GM21529 (cell line): ENCODE measurements around the gene GOLGA8J.
"Not testable (repeated sequence)": the region's sequence is repeated elsewhere in the genome, so short reads cannot be mapped to it uniquely, and the experiment has no call there.

ENCODE experiments used
- ATAC-seq: cut with Tn5 transposase; IDR thresholded peaks from one replicate; pipeline ENCODE4 v1.9.1; 2021; ENCODE audit not compliant: unreplicated experiment

The GOLGA8J gene

GRCh38 chr15:30072630-30073029 is 10.1 kb upstream of the GOLGA8J start:
- ATAC-seq, result no peak

DNA sequence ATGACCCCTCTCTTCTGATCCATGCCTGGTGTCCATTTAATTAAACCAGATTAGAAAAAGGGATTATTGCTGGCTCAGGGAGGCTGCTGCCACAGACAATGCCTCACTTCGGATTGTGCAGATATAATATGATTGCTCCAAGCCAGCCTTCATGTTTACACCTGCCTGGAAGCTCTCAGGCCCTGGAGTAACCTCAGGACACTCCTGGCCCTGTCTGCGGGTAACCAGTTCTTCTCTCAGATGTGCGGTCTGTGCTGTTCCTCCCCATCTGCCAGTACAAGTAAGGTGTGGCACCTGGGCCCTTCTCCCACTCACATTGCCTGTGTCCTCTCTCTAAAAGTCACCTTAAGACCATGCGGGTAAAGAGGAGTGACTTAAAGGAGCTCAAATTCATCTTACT is 8.8 kb upstream of the GOLGA8J start:
- ATAC-seq, result no peak

DNA sequence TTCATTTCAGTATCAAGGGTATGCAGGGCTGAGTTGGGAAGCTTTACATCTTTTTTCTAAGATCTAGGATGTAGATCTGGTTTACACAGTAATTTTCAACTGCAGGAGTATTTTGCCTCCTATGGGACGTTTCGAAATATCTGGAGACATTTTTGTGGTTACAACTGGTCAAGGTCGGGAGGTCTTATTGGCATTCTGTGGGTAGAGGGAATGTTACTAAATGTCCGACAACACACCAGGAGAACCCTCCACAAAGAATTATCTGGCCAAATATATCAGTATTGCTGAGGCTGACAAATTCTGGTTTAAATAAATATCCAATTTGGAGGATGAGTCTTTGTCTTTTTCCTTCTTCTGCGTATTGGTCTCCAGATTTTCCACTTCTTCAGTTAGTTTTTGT is 1.9 kb upstream of the GOLGA8J start:
- ATAC-seq, result not testable (repeated sequence)

GRCh38 chr15:30097827-30098226 is 15.1 kb downstream of the GOLGA8J start:
- not testable (repeated sequence) for ATAC-seq

DNA sequence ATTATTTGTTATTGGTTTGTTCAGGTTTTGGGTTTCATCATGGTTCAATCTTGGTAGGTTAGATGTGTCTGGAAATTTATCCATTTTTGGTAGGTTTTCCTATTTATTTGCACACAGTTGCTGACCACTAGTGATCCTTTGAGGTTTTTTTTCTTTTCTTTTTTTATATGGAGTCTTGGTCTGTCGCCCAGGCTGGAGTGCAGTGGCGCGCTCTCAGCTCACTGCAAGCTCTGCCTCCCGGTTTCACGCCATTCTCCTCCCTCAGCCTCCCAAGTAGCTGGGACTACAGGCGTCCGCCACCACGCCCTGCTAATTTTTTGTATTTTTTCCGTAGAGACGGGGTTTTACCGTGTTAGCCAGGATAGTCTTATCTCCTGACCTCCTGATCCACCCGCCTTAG is 20.1 kb downstream of the GOLGA8J start:
- ATAC-seq, result not testable (repeated sequence)

DNA sequence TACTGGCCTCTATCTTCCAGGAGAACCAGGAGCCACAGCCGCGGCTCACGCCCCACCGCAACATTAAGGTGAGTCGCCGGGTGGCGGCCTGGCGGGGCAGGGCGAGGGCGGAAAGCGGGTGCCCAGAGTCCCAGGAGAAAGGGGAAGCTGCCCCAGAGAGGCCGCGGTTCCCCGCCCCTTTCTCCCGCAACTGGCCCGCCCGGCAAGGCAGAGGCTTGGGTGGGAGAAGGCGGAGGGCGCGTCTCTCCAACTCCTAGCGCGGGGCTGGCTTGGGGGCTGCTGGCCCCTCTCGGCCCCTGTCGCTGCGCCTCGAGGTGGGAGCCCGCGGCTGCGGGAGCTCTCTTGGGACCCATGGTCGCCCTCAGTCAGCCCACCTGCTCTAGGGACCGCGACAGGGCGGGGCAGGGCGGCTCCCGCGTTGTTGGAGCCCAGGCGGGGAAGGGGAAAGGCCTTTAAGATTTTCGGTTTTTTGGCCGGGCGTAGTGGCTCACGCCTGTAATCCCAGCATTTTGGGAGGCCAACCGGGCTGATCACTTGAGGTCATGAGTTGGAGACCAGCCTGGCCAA is 21.3 kb downstream of the GOLGA8J start:
- not testable (repeated sequence) for ATAC-seq

GRCh38 chr15:30110591-30110990 is 27.8 kb downstream of the GOLGA8J start:
- ATAC-seq, result not testable (repeated sequence)

DNA sequence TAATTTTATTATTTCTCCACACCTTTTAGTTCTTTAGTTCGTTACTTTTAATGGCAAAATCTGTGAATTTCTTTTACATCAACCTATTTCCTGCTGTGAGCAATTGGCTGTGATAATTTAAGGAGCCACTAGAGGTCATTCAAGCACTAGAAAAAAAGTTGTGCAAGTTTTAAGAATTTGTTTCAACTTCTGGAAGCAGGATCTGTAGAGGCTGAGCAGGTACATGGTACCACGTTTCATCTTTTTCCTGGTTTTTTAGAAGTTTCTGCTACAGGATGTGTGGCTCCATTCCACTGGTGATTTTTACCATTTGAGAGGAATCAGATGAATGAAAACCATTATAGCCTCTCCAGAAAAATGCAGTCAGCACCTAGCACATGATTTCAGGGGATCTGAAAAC is 47.3 kb downstream of the GOLGA8J start:
- not testable (repeated sequence) for ATAC-seq

DNA sequence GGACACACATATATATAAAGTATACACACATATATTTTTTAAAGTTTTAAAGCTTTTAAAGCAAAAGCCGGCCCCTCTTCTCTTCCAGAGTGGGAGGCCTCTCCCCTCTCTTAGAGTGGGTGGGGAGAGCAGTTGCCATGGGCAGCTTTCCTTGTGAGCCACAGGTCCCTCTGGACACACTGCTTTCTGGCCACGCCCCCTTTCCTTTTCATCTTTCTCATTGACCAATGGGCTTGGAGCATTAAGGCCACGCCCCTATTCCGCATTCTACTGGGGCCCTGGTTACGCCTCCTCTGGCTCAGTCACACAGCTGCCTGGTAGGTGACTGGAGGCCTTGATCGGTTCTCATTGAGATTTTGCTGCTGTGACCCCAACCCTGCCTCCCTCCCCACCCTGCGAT is 52.0 kb downstream of the GOLGA8J start, which contains the start of gene GOLGA8T:
Gene GOLGA8T, plus strand, starts transcription at position 301 of the 400 bp plus-strand sequence. Its CDS starts 98 bp downstream, at position 399.
- ATAC-seq, result not testable (repeated sequence)
